HEK293T (cell line): ENCODE data around the gene DDX24.

Source experiments
- CTCF ChIA-PET: fragments of 350-600 bp; formaldehyde crosslinking; extraction: SDS; loops from one replicate; lab custom pipeline; 2021; ENCODE audit warnings: antibody characterized with exemption, inconsistent platforms; lab: Yijun Ruan, JAX
- POLR2A ChIA-PET: fragments of 350-600 bp; formaldehyde crosslinking; extraction: SDS; loops from one replicate; lab custom pipeline; 2020; ENCODE audit warnings: antibody characterized with exemption, inconsistent platforms; lab: Yijun Ruan, JAX
- DNase-seq: peaks from one replicate; pipeline ENCODE4 v3.0.0; 2012; ENCODE audit warnings: mixed read lengths; ENCODE audit errors: extremely low spot score
- ARNT ChIP-seq: fragments of 450-650 bp; IDR thresholded peaks from 2 replicates; pipeline ENCODE4 v1.6.1; 2017; ENCODE audit warnings: mild to moderate bottlenecking
- BHLHE40 ChIP-seq: fragments of 450-650 bp; IDR thresholded peaks from 2 replicates; pipeline ENCODE4 v1.6.1; 2016; ENCODE audit warnings: mild to moderate bottlenecking, moderate library complexity, borderline replicate concordance
- CTBP1 ChIP-seq: fragments of 450-650 bp; IDR thresholded peaks from 2 replicates; pipeline ENCODE4 v1.6.1; 2016; ENCODE audit warnings: borderline replicate concordance
- ELF4 ChIP-seq: fragments of 450-650 bp; IDR thresholded peaks from 2 replicates; pipeline ENCODE4 v1.6.1; 2017; ENCODE audit warnings: antibody characterized with exemption
- FOXA1 ChIP-seq: fragments of 450-650 bp; IDR thresholded peaks from 2 replicates; pipeline ENCODE4 v1.6.1; 2016; ENCODE audit warnings: mild to moderate bottlenecking
- FOXK2 ChIP-seq: fragments of 450-650 bp; IDR thresholded peaks from 2 replicates; pipeline ENCODE4 v1.6.1; 2016; ENCODE audit warnings: mild to moderate bottlenecking
- FOXM1 ChIP-seq: fragments of 450-650 bp; IDR thresholded peaks from 2 replicates; pipeline ENCODE4 v1.6.1; 2017; ENCODE audit warnings: mild to moderate bottlenecking, borderline replicate concordance
- HDGF ChIP-seq: fragments of 450-650 bp; IDR thresholded peaks from 2 replicates; pipeline ENCODE4 v1.6.1; 2017; ENCODE audit warnings: antibody characterized with exemption, borderline replicate concordance
- L3MBTL2 ChIP-seq: fragments of 450-650 bp; conservative IDR thresholded peaks from 2 replicates; pipeline ENCODE4 v1.6.1; 2016; ENCODE audit warnings: mild to moderate bottlenecking
- LEF1 ChIP-seq: fragments of 450-650 bp; IDR thresholded peaks from 2 replicates; pipeline ENCODE4 v1.6.1; 2017; ENCODE audit warnings: mild to moderate bottlenecking, borderline replicate concordance
- NFRKB ChIP-seq: fragments of 450-650 bp; IDR thresholded peaks from 2 replicates; pipeline ENCODE4 v1.6.1; 2016; ENCODE audit warnings: mild to moderate bottlenecking, moderate library complexity
- SP1 ChIP-seq: fragments of 450-650 bp; IDR thresholded peaks from 2 replicates; pipeline ENCODE4 v1.6.1; 2017
- SUZ12 ChIP-seq: fragments of 450-650 bp; IDR thresholded peaks from 2 replicates; pipeline ENCODE4 v1.6.1; 2016; ENCODE audit warnings: mild to moderate bottlenecking
- TARDBP ChIP-seq: fragments of 450-650 bp; IDR thresholded peaks from 2 replicates; pipeline ENCODE4 v1.6.1; 2016
- ZNF384 ChIP-seq: fragments of 450-650 bp; IDR thresholded peaks from 2 replicates; pipeline ENCODE4 v1.6.1; 2016
- TF ChIP-seq, protein P1 (sequence below): fragments of 450-650 bp; IDR thresholded peaks from 2 replicates; pipeline ENCODE4 v1.6.1; 2016

The DDX24 gene

DNA sequence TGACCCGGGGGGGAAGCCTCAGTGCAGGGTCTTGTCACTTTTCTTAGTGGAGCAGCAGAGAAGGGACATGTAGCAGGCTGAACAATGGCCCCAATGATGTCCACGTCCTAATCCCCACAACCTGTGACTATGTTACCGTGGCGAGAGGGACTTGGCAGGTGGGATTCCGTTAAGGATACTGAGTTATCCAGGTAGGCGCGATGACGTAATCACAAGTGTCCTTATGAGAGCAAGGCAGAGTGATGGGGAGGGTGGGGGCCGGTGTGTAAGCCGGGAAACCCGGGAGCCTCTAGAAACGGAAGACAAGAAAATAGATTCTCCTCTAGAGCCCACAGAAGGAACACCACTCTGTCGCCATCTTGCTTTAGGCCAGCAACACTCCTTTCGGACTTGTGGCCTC lies 50.4 kb downstream of the DDX24 start:
- TF ChIP-seq FOXM1 (no peak), SP1 (no peak), LEF1 (no peak), L3MBTL2 (no peak), HDGF (no peak), ELF4 (no peak), NFRKB (no peak), FOXA1 (no peak), CTBP1 (no peak), FOXK2 (no peak), SUZ12 (no peak), BHLHE40 (no peak), ZNF384 (no peak), ARNT (no peak), TARDBP (no peak)
- TF ChIP-seq, protein P1, sequence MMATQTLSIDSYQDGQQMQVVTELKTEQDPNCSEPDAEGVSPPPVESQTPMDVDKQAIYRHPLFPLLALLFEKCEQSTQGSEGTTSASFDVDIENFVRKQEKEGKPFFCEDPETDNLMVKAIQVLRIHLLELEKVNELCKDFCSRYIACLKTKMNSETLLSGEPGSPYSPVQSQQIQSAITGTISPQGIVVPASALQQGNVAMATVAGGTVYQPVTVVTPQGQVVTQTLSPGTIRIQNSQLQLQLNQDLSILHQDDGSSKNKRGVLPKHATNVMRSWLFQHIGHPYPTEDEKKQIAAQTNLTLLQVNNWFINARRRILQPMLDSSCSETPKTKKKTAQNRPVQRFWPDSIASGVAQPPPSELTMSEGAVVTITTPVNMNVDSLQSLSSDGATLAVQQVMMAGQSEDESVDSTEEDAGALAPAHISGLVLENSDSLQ: no peak
- ChIA-PET CTCF (no interaction called here), POLR2A (no interaction called here)
- no peak for DNase-seq

DNA sequence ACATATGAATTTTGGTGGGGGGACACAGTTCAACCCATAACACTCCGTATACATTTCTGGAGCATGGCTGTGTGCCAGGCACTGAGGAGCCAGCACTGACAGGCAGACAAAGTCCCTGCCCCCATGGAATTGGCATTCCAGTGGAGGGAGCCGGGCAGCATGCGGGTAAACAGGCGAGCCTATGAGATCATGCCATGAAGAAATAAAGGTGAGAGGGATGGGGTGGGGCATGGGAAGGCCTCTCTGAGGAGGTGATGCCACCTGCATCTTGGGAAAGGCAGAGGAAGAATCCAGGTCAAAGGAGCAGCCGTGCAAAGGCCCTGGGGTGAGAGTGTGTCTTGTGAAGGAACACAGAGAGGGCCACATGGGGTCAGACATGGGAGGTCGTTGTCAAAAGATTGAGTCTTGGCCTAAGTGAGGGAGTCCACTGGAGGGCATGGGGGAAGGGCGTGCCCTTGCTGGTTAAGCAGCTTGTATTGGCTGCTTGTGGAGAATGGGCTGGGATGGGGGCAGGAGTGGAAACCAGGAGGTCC lies 51.3 kb downstream of the DDX24 start:
- TF ChIP-seq, protein P1: no peak
- TF ChIP-seq ELF4 (no peak), ARNT (no peak), FOXK2 (no peak), BHLHE40 (no peak), TARDBP (no peak), SP1 (no peak), HDGF (no peak), FOXM1 (no peak), SUZ12 (no peak), ZNF384 (no peak), FOXA1 (no peak), L3MBTL2 (no peak)
- DNase-seq: no peak
- ChIA-PET CTCF (interaction anchor here (1.2 to 1.6 kb wide), 2 partner anchors 90 to 107 kb away, joined by 3 to 5 read pairs; no protein-coding TSS in a partner anchor), POLR2A (no interaction called here)

DNA sequence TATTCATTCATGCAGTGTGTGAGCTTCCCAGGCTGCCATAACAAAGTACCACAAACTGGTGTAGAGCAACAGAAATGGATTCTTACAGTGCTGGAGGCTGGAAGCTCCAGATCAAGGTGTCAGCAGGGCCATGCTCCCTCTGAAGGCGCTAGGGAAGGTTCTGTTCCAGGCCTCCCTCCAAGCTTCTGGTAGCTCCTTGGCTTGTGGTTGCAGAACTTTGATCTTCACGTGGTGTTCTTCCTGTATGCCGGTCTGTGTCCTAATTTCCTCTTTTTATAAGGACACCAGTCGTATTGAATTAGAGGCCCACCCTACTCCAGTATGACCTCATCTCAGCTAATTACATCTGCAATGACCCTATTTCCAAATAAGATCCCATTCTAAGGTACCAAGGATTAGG lies 51.7 kb downstream of the DDX24 start:
- POLR2A ChIA-PET: no interaction called here
- TF ChIP-seq, protein P1: no peak
- no peak for TF ChIP-seq TARDBP
- no peak for TF ChIP-seq ELF4
- TF ChIP-seq LEF1: no peak
- TF ChIP-seq HDGF: no peak
- TF ChIP-seq NFRKB: no peak
- DNase-seq: no peak
- CTCF ChIA-PET: interaction anchor here (1.0 to 1.6 kb wide), 3 partner anchors 7 to 107 kb away, joined by 3 to 5 read pairs (median 4); no protein-coding TSS in a partner anchor

DNA sequence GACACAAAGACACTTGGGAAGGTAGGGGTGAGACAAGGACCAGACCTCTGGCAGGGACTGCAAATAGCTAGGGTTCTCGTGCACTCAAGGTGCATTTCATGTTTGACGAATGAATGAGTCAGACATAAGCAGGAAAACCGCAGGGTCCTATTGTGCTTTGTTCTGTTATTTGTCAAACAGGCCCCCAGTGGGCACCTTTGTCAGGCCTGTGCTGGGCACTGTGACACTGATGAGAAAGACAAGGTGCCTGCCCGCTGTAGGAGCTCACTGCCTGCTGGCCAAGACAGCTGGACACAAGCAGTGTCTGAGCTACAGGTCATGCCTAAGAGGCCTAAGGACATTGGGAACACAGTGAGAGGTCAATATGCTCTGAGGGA lies 52.6 kb downstream of the DDX24 start:
- CTCF ChIA-PET: interaction anchor here (1.0 to 1.6 kb wide), 3 partner anchors 8 to 108 kb away, joined by 3 to 5 read pairs (median 4); no protein-coding TSS in a partner anchor
- TF ChIP-seq SP1: no peak
- TF ChIP-seq ELF4: no peak
- TF ChIP-seq, protein P1: no peak
- TF ChIP-seq L3MBTL2: no peak
- TF ChIP-seq FOXM1: no peak
- no peak for TF ChIP-seq FOXA1
- no peak for TF ChIP-seq BHLHE40
- TF ChIP-seq ARNT: no peak
- TF ChIP-seq TARDBP: no peak
- no peak for TF ChIP-seq HDGF
- TF ChIP-seq FOXK2: no peak
- TF ChIP-seq NFRKB: no peak
- no peak for TF ChIP-seq SUZ12
- no peak for TF ChIP-seq LEF1
- TF ChIP-seq ZNF384: no peak
- no peak for TF ChIP-seq CTBP1
- DNase-seq: no peak
- POLR2A ChIA-PET: interaction anchor here (1.2 kb wide), 1 partner anchor 8 kb away, joined by 4 read pairs; no protein-coding TSS in a partner anchor

DNA sequence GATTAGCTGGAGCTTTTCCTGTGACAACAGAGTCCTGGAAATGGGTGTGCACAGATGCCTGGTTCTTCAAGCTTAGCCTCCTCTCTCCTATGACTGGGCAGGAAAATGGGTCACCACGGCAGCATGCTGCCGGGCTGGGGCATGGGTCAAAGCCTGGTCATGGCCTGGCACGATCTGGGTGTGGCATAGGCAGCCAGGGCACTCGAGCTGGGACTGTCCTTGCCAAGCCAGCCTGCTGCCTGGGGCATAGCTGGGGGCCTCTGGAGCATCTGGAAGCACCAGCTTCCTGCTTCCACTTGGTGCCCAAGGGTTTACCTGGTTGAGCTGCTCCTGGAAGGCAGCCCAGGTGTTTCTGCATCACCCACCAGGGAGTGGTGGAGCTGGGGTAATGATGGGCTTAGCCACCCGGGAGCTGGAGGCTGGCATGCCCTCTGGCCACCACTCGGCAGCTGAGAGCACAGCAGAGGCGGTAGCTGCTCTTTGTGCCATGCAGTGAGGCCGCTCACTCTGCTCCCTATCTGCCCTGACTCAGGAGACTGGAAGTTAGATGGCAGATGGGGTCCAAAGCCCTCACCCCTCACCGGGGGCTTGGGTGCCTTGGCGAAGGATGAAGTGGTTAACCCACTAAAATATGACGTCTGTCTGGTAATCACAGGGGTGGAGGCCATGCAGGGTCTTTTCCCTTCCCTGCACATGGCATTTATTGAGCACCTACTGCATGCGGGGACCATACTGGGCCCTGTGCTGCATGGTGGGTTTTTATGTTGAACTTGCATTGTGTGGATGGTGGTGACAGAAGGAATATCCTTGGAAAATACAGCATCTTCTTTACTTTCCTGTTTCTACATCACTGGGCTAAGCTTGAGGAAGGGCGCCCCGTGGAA lies 53.2 kb downstream of the DDX24 start:
- TF ChIP-seq SP1 (no peak), L3MBTL2 (no peak), FOXM1 (no peak), HDGF (no peak), CTBP1 (no peak), SUZ12 (no peak)
- TF ChIP-seq, protein P1: no peak
- no peak for DNase-seq
- POLR2A ChIA-PET: interaction anchor here (1.2 kb wide), 1 partner anchor 9 kb away, joined by 4 read pairs; no protein-coding TSS in a partner anchor
- CTCF ChIA-PET: interaction anchor here (0.7 to 1.6 kb wide), 4 partner anchors 9 to 109 kb away, joined by 3 to 4 read pairs (median 4); no protein-coding TSS in a partner anchor
